Measurements from ENCODE around the gene ACER1.
"Not testable (repeated sequence)": the region's sequence is repeated elsewhere in the genome, so short reads cannot be mapped to it uniquely, and the experiment has no call there.

ACER1 gene

DNA sequence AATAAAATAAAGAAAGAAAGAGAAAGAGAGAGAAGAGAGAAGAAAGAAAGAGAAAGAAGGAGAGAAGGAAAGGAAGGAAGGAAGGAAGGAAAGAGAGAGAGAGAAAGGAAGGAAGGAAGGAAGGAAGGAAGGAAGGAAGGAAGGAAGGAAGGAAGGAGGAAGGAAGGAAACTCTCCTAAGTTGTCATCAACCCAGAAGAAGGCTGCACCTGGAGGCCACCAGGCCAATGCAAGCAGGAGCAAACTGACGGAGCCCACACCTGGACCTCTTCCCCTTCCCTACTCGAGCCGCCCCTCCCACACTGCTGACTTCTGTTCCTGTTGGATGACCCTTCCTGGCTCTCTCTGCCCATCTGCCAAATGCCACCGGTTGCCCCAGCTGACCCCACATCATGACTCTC is 8.7 kb downstream of the ACER1 start:
- Histone ChIP-seq H3K4me3 (ENCODE audit: low read length) (no peak overlapping the region), H3K27ac (ENCODE audit: low read depth, low read length) (no peak overlapping the region), H3K36me3 (ENCODE audit: insufficient read depth, low read length) (no peaks in the 10 kb centered on the region), H3K27me3 (ENCODE audit: insufficient read depth, low read length) (no peaks in the 10 kb centered on the region), H3K4me1 (ENCODE audit: insufficient read depth, low read length) (no peaks in the 10 kb centered on the region), H3K9ac (ENCODE audit: low read depth, low read length) (no peak overlapping the region), H3K9me3 (ENCODE audit: insufficient read depth, low read depth, low read length) (no peaks in the 10 kb centered on the region)
- 78% methylated on average over 4 of the region's 4 CpGs for WGBS

DNA sequence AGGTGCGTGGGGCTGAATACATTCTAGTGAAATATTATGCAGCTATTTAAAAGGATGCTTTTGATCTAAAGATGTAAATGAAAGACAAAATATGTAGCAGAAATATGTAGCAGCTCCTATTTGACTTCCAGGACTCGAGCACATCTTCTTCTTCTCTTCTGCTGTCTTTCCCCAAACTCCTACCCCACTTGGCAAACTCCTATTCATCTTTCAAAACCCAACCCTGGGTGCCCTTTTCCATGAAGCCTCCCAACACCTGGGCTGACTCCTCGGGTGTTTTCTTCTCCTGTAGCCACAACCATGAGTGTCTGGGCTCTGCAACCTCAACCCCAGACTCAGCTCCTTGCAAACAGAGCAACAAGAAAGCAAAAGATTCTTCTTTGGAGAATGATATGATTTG is 11.1 kb downstream of the ACER1 start:
- H3K4me1 ChIP-seq (ENCODE audit: insufficient read depth, low read length), result no peaks in the 10 kb centered on the region
- WGBS, result 63% methylated on average over 3 of the region's 3 CpGs
- no peaks in the 10 kb centered on the region for H3K9me3 ChIP-seq (ENCODE audit: insufficient read depth, low read depth, low read length)
- H3K36me3 ChIP-seq (ENCODE audit: insufficient read depth, low read length), result no peaks in the 10 kb centered on the region
- H3K9ac ChIP-seq (ENCODE audit: low read depth, low read length), result no peak overlapping the region
- H3K27me3 ChIP-seq (ENCODE audit: insufficient read depth, low read length), result no peaks in the 10 kb centered on the region
- no peak overlapping the region for H3K27ac ChIP-seq (ENCODE audit: low read depth, low read length)
- no peak overlapping the region for H3K4me3 ChIP-seq (ENCODE audit: low read length)

- Histone ChIP-seq H3K4me3 (ENCODE audit: low read length) (no peak overlapping the region), H3K27ac (ENCODE audit: low read depth, low read length) (no peak overlapping the region), H3K9ac (ENCODE audit: low read depth, low read length) (no peak overlapping the region), H3K27me3 (ENCODE audit: insufficient read depth, low read length) (no peaks in the 10 kb centered on the region), H3K9me3 (ENCODE audit: insufficient read depth, low read depth, low read length) (no peaks in the 10 kb centered on the region), H3K4me1 (ENCODE audit: insufficient read depth, low read length) (no peaks in the 10 kb centered on the region), H3K36me3 (ENCODE audit: insufficient read depth, low read length) (no peaks in the 10 kb centered on the region)
- WGBS, result 56% methylated on average over 4 of the region's 4 CpGs
Observed at GRCh38 chr19:6319376-6319775, 14.0 kb downstream of the ACER1 start.

DNA sequence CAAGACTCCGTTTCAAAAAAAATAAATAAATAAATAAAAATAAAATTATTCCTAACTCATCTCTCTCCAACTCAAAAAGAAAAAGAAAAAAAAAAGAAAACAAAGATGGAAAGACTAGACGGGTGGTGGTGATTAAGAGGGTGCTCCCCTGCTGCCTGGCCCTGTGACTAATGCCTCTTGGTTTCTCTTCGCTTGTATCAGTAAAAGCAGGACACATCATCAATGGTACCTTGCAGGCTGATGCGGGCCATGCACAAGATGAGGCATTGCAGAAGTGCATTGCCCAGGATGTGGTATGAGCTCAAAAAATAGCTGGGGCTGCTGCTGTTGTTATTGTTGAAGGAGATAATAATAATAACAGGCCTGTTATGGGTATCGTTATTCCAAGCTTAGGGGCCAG is 14.6 kb downstream of the ACER1 start:
- no peaks in the 10 kb centered on the region for H3K27me3 ChIP-seq (ENCODE audit: insufficient read depth, low read length)
- H3K4me1 ChIP-seq (ENCODE audit: insufficient read depth, low read length), result no peaks in the 10 kb centered on the region
- no peak overlapping the region for H3K4me3 ChIP-seq (ENCODE audit: low read length)
- no peak overlapping the region for H3K27ac ChIP-seq (ENCODE audit: low read depth, low read length)
- 77% methylated on average over 4 of the region's 5 CpGs for WGBS
- H3K9me3 ChIP-seq (ENCODE audit: insufficient read depth, low read depth, low read length), result 0 out of 2 replicates have a peak, but pooled peaks cover under 1% of the 10 kb centered on the region
- no peak overlapping the region for H3K9ac ChIP-seq (ENCODE audit: low read depth, low read length)
- no peaks in the 10 kb centered on the region for H3K36me3 ChIP-seq (ENCODE audit: insufficient read depth, low read length)

- 79% methylated on average over 5 of the region's 5 CpGs for WGBS
- H3K4me3 ChIP-seq (ENCODE audit: low read length); H3K9me3 ChIP-seq (ENCODE audit: insufficient read depth, low read depth, low read length); H3K4me1 ChIP-seq (ENCODE audit: insufficient read depth, low read length); H3K36me3 ChIP-seq (ENCODE audit: insufficient read depth, low read length); H3K27me3 ChIP-seq (ENCODE audit: insufficient read depth, low read length); H3K27ac ChIP-seq (ENCODE audit: low read depth, low read length); H3K9ac ChIP-seq (ENCODE audit: low read depth, low read length): not testable (repeated sequence)
Observed at GRCh38 chr19:6315646-6316045, 17.8 kb downstream of the ACER1 start.

GRCh38 chr19:6313398-6313969 is 19.9 kb downstream of the ACER1 start:
- no peak overlapping the region for H3K27ac ChIP-seq (ENCODE audit: low read depth, low read length)
- H3K4me1 ChIP-seq (ENCODE audit: insufficient read depth, low read length), result no peaks in the 10 kb centered on the region
- H3K9ac ChIP-seq (ENCODE audit: low read depth, low read length), result no peak overlapping the region
- no peaks in the 10 kb centered on the region for H3K36me3 ChIP-seq (ENCODE audit: insufficient read depth, low read length)
- H3K9me3 ChIP-seq (ENCODE audit: insufficient read depth, low read depth, low read length), result 0 out of 2 replicates have a peak, but pooled peaks cover 6% of the 10 kb centered on the region
- no peaks in the 10 kb centered on the region for H3K27me3 ChIP-seq (ENCODE audit: insufficient read depth, low read length)
- no peak overlapping the region for H3K4me3 ChIP-seq (ENCODE audit: low read length)
- WGBS, result 74% methylated on average over 5 of the region's 5 CpGs

DNA sequence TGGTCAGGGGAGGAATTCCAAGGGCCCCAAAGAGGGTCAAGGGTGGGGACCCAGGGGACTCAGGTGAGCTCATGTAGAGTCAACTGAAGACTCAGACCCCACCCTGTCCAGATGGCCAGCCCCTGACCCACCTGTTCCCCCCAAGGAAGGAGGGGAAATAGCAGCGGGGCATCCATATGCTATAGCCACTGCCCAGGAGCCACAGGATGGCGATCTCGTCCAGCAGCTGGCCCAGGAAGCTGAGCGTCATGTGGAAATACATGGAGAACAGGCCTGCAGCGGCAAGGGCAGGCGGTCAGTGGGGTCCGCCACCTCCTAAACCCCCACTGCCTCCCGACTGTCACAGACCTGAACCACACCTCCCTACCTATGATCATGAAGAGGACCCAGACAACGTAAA is 21.4 kb downstream of the ACER1 start:
- Histone ChIP-seq H3K36me3 (ENCODE audit: insufficient read depth, low read length) (no peaks in the 10 kb centered on the region), H3K27me3 (ENCODE audit: insufficient read depth, low read length) (no peaks in the 10 kb centered on the region), H3K9ac (ENCODE audit: low read depth, low read length) (no peak overlapping the region), H3K27ac (ENCODE audit: low read depth, low read length) (no peak overlapping the region), H3K4me1 (ENCODE audit: insufficient read depth, low read length) (no peaks in the 10 kb centered on the region), H3K9me3 (ENCODE audit: insufficient read depth, low read depth, low read length) (0 out of 2 replicates have a peak, but pooled peaks cover 6% of the 10 kb centered on the region), H3K4me3 (ENCODE audit: low read length) (no peak overlapping the region)
- WGBS, result 62% methylated on average over 9 of the region's 9 CpGs

DNA sequence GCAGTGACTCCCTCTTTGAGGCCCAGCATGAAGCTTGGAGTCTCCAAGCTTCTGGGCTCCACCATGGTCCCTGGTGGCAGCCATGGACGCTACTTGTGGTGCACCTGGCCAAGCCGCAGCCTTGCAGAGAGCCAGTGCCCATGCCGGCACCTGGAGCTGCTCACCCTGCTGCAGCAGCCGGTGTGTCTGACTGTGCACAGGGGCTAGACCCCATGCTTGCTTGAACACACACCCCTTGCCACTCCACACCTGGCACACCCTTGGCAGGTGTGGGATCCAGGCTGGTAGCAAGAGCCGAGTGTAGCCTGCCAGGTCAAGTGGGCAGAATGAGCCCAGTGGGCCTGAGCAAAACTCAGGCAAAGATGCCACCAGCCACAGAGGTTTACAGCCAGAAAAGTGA is 35.0 kb downstream of the ACER1 start:
- 83% methylated on average over 5 of the region's 5 CpGs for WGBS

GRCh38 chr19:6297202-6297601 is 36.2 kb downstream of the ACER1 start:
- no peaks in the 10 kb centered on the region for H3K36me3 ChIP-seq (ENCODE audit: insufficient read depth, low read length)
- no peaks in the 10 kb centered on the region for H3K4me1 ChIP-seq (ENCODE audit: insufficient read depth, low read length)
- 93% methylated on average over 5 of the region's 6 CpGs for WGBS
- peaks cover 49% of the 10 kb centered on the region for H3K9me3 ChIP-seq (ENCODE audit: insufficient read depth, low read depth, low read length)
- no peak overlapping the region for H3K9ac ChIP-seq (ENCODE audit: low read depth, low read length)
- H3K4me3 ChIP-seq (ENCODE audit: low read length), result no peak overlapping the region
- H3K27me3 ChIP-seq (ENCODE audit: insufficient read depth, low read length), result no peaks in the 10 kb centered on the region
- no peak overlapping the region for H3K27ac ChIP-seq (ENCODE audit: low read depth, low read length)

More for the DNA sequence above, 35.0 kb downstream of the ACER1 start:
- Histone ChIP-seq H3K36me3 (ENCODE audit: insufficient read depth, low read length) (no peaks in the 10 kb centered on the region), H3K9me3 (ENCODE audit: insufficient read depth, low read depth, low read length) (peaks cover 38% of the 10 kb centered on the region), H3K27me3 (ENCODE audit: insufficient read depth, low read length) (no peaks in the 10 kb centered on the region), H3K4me3 (ENCODE audit: low read length) (no peak overlapping the region), H3K27ac (ENCODE audit: low read depth, low read length) (no peak overlapping the region), H3K9ac (ENCODE audit: low read depth, low read length) (no peak overlapping the region), H3K4me1 (ENCODE audit: insufficient read depth, low read length) (no peaks in the 10 kb centered on the region)

- 89% methylated on average over 4 of the region's 4 CpGs for WGBS
- no peaks in the 10 kb centered on the region for H3K36me3 ChIP-seq (ENCODE audit: insufficient read depth, low read length)
- no peaks in the 10 kb centered on the region for H3K4me1 ChIP-seq (ENCODE audit: insufficient read depth, low read length)
- H3K27me3 ChIP-seq (ENCODE audit: insufficient read depth, low read length), result no peaks in the 10 kb centered on the region
- H3K4me3 ChIP-seq (ENCODE audit: low read length), result no peak overlapping the region
- H3K9ac ChIP-seq (ENCODE audit: low read depth, low read length), result no peak overlapping the region
- peaks cover 74% of the 10 kb centered on the region for H3K9me3 ChIP-seq (ENCODE audit: insufficient read depth, low read depth, low read length)
- no peak overlapping the region for H3K27ac ChIP-seq (ENCODE audit: low read depth, low read length)
Observed at GRCh38 chr19:6292006-6292405, 41.4 kb downstream of the ACER1 start.

- Histone ChIP-seq H3K27me3 (ENCODE audit: insufficient read depth, low read length) (no peaks in the 10 kb centered on the region), H3K9ac (ENCODE audit: low read depth, low read length) (no peak overlapping the region), H3K4me1 (ENCODE audit: insufficient read depth, low read length) (no peaks in the 10 kb centered on the region), H3K27ac (ENCODE audit: low read depth, low read length) (no peak overlapping the region), H3K9me3 (ENCODE audit: insufficient read depth, low read depth, low read length) (peaks cover 63% of the 10 kb centered on the region), H3K4me3 (ENCODE audit: low read length) (no peak overlapping the region), H3K36me3 (ENCODE audit: insufficient read depth, low read length) (no peaks in the 10 kb centered on the region)
- 100% methylated on average over 1 of the region's 1 CpG for WGBS
Observed at GRCh38 chr19:6288737-6289136, 44.7 kb downstream of the ACER1 start.

- WGBS, result 90% methylated on average over 5 of the region's 6 CpGs
- H3K9me3 ChIP-seq (ENCODE audit: insufficient read depth, low read depth, low read length), result peaks cover 51% of the 10 kb centered on the region
- no peaks in the 10 kb centered on the region for H3K4me1 ChIP-seq (ENCODE audit: insufficient read depth, low read length)
- H3K36me3 ChIP-seq (ENCODE audit: insufficient read depth, low read length), result no peaks in the 10 kb centered on the region
- no peak overlapping the region for H3K27ac ChIP-seq (ENCODE audit: low read depth, low read length)
- H3K9ac ChIP-seq (ENCODE audit: low read depth, low read length), result no peak overlapping the region
- H3K4me3 ChIP-seq (ENCODE audit: low read length), result no peak overlapping the region
- H3K27me3 ChIP-seq (ENCODE audit: insufficient read depth, low read length), result no peaks in the 10 kb centered on the region
Observed at GRCh38 chr19:6287269-6287885, 46.0 kb downstream of the ACER1 start.
